Measurements from ENCODE around the gene CARD19. TPM values are rescaled to one million over a fixed set of nuclear protein-coding genes. Genes with fewer than 3 reads are reported as not detected.

CARD19 gene
- total RNA-seq, 4 donors from 2014 or later = 34.7 to 74.4 (median 58.9) TPM

GRCh38 chr9:93133681-93134014 is 37.6 kb downstream of the CARD19 start:
- H3K9me3 ChIP-seq = no peaks in the 10 kb centered on the region
- H3K4me3 ChIP-seq = peak overlapping the region; percentile 72 to 88 (median 82)
- H3K36me3 ChIP-seq = no peaks in the 10 kb centered on the region
- H3K27ac ChIP-seq = peak overlapping the region; percentile 80 to 98 (median 95)
- no peaks in the 10 kb centered on the region for H3K27me3 ChIP-seq
- TF ChIP-seq POLR2A (IDR thresholded peaks at IDR 0.05) = peak; percentile 73 to 82
- no peak for TF ChIP-seq CTCF (IDR thresholded peaks at IDR 0.05)
- H3K4me1 ChIP-seq = peaks cover 0 to 67% (median 20%) of the 10 kb centered on the region in 4 donors
- DNase-seq = peak in 2 of 3 donors; percentile 87 to 89

- Histone ChIP-seq H3K4me3 (peak within 1 kb of the TSS; percentile 72 to 88 (median 82)), H3K9me3 (no peaks in the 10 kb centered on the region), H3K4me1 (peaks cover 0 to 62% (median 20%) of the 10 kb centered on the region in 4 donors), H3K27me3 (no peaks in the 10 kb centered on the region), H3K36me3 (no peaks in the 10 kb centered on the region), H3K27ac (peak within 1 kb of the TSS; percentile 80 to 98 (median 95))
- TF ChIP-seq CTCF (IDR thresholded peaks at IDR 0.05) (peak in 3 of 6 experiments; percentile 25 to 34 (median 29)), POLR2A (IDR thresholded peaks at IDR 0.05) (peak; percentile 58 to 60)
- DNase-seq = peak; percentile 66 to 89 (median 84)
Observed at GRCh38 chr9:93134015-93134739, 38.2 kb downstream of the CARD19 start, which contains the start of gene NINJ1. TSS of gene NINJ1 (minus strand) at chr9:93134251. CDS start at chr9:93134217, 34 bp downstream.

GRCh38 chr9:93134740-93135444 is 38.9 kb downstream of the CARD19 start:
- H3K9me3 ChIP-seq = no peaks in the 10 kb centered on the region
- H3K27ac ChIP-seq = peak overlapping the region; percentile 80 to 98 (median 95)
- H3K27me3 ChIP-seq = no peaks in the 10 kb centered on the region
- H3K36me3 ChIP-seq = no peaks in the 10 kb centered on the region
- peak overlapping the region; percentile 72 to 88 (median 82) for H3K4me3 ChIP-seq
- DNase-seq = no peak
- peaks cover 0 to 55% (median 20%) of the 10 kb centered on the region in 4 donors for H3K4me1 ChIP-seq
- TF ChIP-seq CTCF (IDR thresholded peaks at IDR 0.05) (no peak), POLR2A (IDR thresholded peaks at IDR 0.05) (no peak)

GRCh38 chr9:93136011-93136440 is 40.0 kb downstream of the CARD19 start:
- DNase-seq = no peak
- TF ChIP-seq POLR2A (IDR thresholded peaks at IDR 0.05) = no peak
- no peak for TF ChIP-seq CTCF (IDR thresholded peaks at IDR 0.05)
- Histone ChIP-seq H3K9me3 (no peaks in the 10 kb centered on the region), H3K4me1 (peaks cover 0 to 44% (median 18%) of the 10 kb centered on the region in 4 donors), H3K4me3 (no peak overlapping the region), H3K36me3 (no peaks in the 10 kb centered on the region), H3K27me3 (no peaks in the 10 kb centered on the region), H3K27ac (no peak overlapping the region)

GRCh38 chr9:93137362-93137761 is 41.3 kb downstream of the CARD19 start:
- no peak for DNase-seq
- H3K36me3 ChIP-seq = no peaks in the 10 kb centered on the region
- H3K27ac ChIP-seq = no peak overlapping the region
- no peaks in the 10 kb centered on the region for H3K27me3 ChIP-seq
- H3K4me1 ChIP-seq = peaks cover 0 to 30% (median 15%) of the 10 kb centered on the region in 4 donors
- no peak overlapping the region for H3K4me3 ChIP-seq
- no peaks in the 10 kb centered on the region for H3K9me3 ChIP-seq
- TF ChIP-seq POLR2A (IDR thresholded peaks at IDR 0.05) (no peak), CTCF (IDR thresholded peaks at IDR 0.05) (no peak)

Measured in Peyer's patch (tissue), 4 donors.